ENCODE results near the gene CDC25B.
A peak's percentile ranks its signal among the peaks of the same experiment; 100 is the strongest.

Gene CDC25B

GRCh38 chr20:3813848-3814581, 17.9 kb downstream of the CDC25B start:
- H3K27ac ChIP-seq (ENCODE audit: low read depth in 2 of 2, low read length in 2 of 2) = peak overlapping the region; percentile 48 to 52

GRCh38 chr20:3814928-3815495, 18.9 kb downstream of the CDC25B start:
- H3K27me3 ChIP-seq (ENCODE audit: control insufficient read depth in 2 of 2, insufficient read depth in 2 of 2, low read length in 2 of 2) = no peaks in the 10 kb centered on the region
- H3K27ac ChIP-seq (ENCODE audit: low read depth in 2 of 2, low read length in 2 of 2) = no peak overlapping the region
- no peaks in the 10 kb centered on the region for H3K36me3 ChIP-seq (ENCODE audit: control insufficient read depth in 2 of 2, insufficient read depth in 2 of 2, low read length in 2 of 2)
- no peak overlapping the region for H3K4me3 ChIP-seq (ENCODE audit: low read length in 2 of 2)
- H3K4me1 ChIP-seq (ENCODE audit: control insufficient read depth in 2 of 2, insufficient read depth in 2 of 2, low read length in 2 of 2) = peaks cover 40 to 49% of the 10 kb centered on the region in 2 donors
- H3K9me3 ChIP-seq (ENCODE audit: control insufficient read depth in 2 of 2, low read length in 2 of 2) = no peaks in the 10 kb centered on the region
- H3K9ac ChIP-seq (ENCODE audit: low read depth in 1 of 2, low read length in 2 of 2) = no peak overlapping the region

More at GRCh38 chr20:3813848-3814581, 17.9 kb downstream of the CDC25B start:
- Histone ChIP-seq H3K9me3 (ENCODE audit: control insufficient read depth in 2 of 2, low read length in 2 of 2) (no peaks in the 10 kb centered on the region), H3K4me1 (ENCODE audit: control insufficient read depth in 2 of 2, insufficient read depth in 2 of 2, low read length in 2 of 2) (peaks cover 34 to 44% of the 10 kb centered on the region in 2 donors), H3K9ac (ENCODE audit: low read depth in 1 of 2, low read length in 2 of 2) (peak overlapping the region in 1 of 2 donors; percentile 18), H3K4me3 (ENCODE audit: low read length in 2 of 2) (no peak overlapping the region), H3K27me3 (ENCODE audit: control insufficient read depth in 2 of 2, insufficient read depth in 2 of 2, low read length in 2 of 2) (no peaks in the 10 kb centered on the region), H3K36me3 (ENCODE audit: control insufficient read depth in 2 of 2, insufficient read depth in 2 of 2, low read length in 2 of 2) (no peaks in the 10 kb centered on the region)

DNA sequence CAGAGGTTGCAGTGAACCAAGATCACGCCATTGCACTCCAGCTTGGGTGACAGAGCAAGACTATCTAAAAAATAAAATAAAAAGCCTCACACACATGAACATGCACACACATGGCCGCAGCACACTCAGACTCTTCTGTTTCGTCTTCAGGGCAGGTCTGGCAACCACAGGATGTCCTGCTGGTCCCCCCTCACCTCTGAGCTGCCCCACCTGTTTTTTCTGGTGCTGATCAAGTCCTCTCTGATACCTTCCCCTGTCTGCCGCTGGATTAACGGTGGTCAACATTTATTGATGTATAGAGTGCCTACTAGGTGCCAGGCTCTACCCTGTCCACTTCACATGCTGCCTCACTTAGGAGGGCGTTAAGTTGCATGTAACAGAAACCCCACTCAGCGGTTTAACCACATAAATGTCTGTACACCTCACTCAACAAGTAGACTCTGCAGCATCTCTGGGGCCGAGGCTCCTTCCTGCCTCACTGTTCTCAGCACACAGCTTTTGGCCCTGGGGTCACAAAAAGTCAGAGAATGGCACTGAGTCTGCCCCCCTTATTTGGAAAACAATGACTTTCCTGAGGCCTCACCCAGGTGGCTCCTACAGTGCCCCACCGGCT, 19.7 kb downstream of the CDC25B start:
- H3K4me3 ChIP-seq (ENCODE audit: low read length in 2 of 2) = no peak overlapping the region
- H3K36me3 ChIP-seq (ENCODE audit: control insufficient read depth in 2 of 2, insufficient read depth in 2 of 2, low read length in 2 of 2) = no peaks in the 10 kb centered on the region
- no peak overlapping the region for H3K9ac ChIP-seq (ENCODE audit: low read depth in 1 of 2, low read length in 2 of 2)
- peaks cover 36 to 44% of the 10 kb centered on the region in 2 donors for H3K4me1 ChIP-seq (ENCODE audit: control insufficient read depth in 2 of 2, insufficient read depth in 2 of 2, low read length in 2 of 2)
- H3K27me3 ChIP-seq (ENCODE audit: control insufficient read depth in 2 of 2, insufficient read depth in 2 of 2, low read length in 2 of 2) = no peaks in the 10 kb centered on the region
- H3K27ac ChIP-seq (ENCODE audit: low read depth in 2 of 2, low read length in 2 of 2) = no peak overlapping the region
- H3K9me3 ChIP-seq (ENCODE audit: control insufficient read depth in 2 of 2, low read length in 2 of 2) = no peaks in the 10 kb centered on the region

DNA sequence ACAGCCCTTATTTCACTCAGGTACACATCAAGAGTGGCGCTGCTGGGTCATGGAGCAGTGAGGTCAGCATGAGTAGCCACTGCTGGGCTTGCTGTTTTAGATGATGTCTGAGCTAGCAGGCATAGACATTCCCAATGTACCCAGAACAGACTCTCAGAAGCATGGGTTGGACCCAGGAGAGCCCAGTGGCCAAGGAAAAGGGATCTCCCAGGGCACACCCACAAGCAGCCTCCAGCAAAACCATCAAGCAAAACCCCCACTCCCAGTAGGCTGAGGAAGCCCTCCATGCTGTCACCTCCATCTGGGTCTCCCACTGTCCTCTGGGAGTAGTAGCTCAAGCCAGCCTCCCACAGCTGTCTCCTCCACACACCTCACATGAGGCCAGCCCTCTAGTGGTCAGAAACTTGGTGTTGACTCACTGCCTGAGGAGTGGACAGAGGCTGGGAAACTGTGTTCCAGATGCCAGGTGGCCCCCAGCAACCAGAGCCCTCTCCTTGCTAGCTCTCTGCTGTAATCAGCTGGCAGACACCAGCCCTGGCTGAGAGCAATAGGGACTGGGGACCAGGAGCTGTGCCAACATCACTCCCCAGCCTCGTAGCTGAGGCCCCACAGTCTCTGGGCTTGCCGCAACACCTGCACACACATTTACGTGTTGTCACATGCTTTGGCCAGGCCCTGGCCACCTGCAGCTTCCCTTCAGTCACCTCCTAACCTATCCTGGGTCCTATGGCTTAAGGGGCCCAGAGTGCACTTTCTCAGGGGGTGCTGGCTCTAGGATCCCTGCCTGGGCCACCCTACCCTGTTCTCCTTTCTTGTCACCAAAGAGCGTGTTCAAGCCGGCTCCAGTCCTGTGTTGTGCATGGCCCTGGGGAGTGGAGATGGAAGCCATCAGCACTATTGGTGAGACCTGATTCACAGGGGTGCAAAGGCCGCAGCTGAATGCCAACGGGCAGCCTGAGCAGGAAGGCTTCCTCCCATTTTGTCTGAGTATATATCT, 22.3 kb downstream of the CDC25B start:
- H3K36me3 ChIP-seq (ENCODE audit: control insufficient read depth in 2 of 2, insufficient read depth in 2 of 2, low read length in 2 of 2) = peaks cover 3 to 15% of the 10 kb centered on the region in 2 donors
- no peak overlapping the region for H3K4me3 ChIP-seq (ENCODE audit: low read length in 2 of 2)
- H3K27ac ChIP-seq (ENCODE audit: low read depth in 2 of 2, low read length in 2 of 2) = peak overlapping the region; percentile 29 to 65
- no peaks in the 10 kb centered on the region for H3K9me3 ChIP-seq (ENCODE audit: control insufficient read depth in 2 of 2, low read length in 2 of 2)
- no peaks in the 10 kb centered on the region for H3K27me3 ChIP-seq (ENCODE audit: control insufficient read depth in 2 of 2, insufficient read depth in 2 of 2, low read length in 2 of 2)
- H3K9ac ChIP-seq (ENCODE audit: low read depth in 1 of 2, low read length in 2 of 2) = peak overlapping the region in 1 of 2 donors; percentile 23
- peaks cover 24 to 29% of the 10 kb centered on the region in 2 donors for H3K4me1 ChIP-seq (ENCODE audit: control insufficient read depth in 2 of 2, insufficient read depth in 2 of 2, low read length in 2 of 2)

DNA sequence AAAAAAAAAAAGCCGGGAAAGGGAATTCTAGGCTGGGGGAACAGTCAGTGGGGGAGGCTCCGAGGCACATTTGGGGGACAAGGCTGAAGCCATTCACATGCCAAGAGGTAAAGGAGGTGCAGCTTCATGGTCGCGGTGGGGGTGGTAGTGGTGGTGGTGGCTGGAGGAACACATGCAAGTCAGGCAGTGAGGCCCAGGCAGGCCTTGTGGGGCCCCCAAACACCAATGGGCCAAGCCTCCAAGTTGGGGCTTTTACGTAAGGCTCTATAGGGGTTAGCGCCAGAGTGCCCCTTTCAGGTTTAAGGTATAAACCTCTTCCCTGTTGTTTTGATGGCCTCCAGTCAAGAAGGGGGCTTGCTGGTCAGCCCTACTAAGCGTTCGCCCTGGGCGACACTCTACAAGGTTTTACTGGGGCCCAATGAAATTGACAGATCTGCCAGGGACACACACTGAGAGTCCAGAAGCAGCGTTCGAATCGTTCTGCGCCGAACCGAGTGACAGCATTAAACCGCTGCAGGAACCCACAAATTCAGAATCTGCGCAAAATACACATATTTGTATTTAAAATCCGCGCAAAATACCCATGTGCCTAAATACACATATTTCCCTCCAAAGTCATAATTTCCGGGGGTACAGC, 23.4 kb downstream of the CDC25B start:
- Histone ChIP-seq H3K9ac (ENCODE audit: low read depth in 1 of 2, low read length in 2 of 2) (peak overlapping the region; percentile 96 to 98), H3K27me3 (ENCODE audit: control insufficient read depth in 2 of 2, insufficient read depth in 2 of 2, low read length in 2 of 2) (no peaks in the 10 kb centered on the region), H3K4me1 (ENCODE audit: control insufficient read depth in 2 of 2, insufficient read depth in 2 of 2, low read length in 2 of 2) (peaks cover 20 to 23% of the 10 kb centered on the region in 2 donors), H3K36me3 (ENCODE audit: control insufficient read depth in 2 of 2, insufficient read depth in 2 of 2, low read length in 2 of 2) (peaks cover 13 to 25% of the 10 kb centered on the region in 2 donors), H3K27ac (ENCODE audit: low read depth in 2 of 2, low read length in 2 of 2) (peak overlapping the region; percentile 99 to 100), H3K4me3 (ENCODE audit: low read length in 2 of 2) (peak overlapping the region; percentile 89 to 93), H3K9me3 (ENCODE audit: control insufficient read depth in 2 of 2, low read length in 2 of 2) (no peaks in the 10 kb centered on the region)

- H3K27ac ChIP-seq (ENCODE audit: low read depth in 2 of 2, low read length in 2 of 2) = peak within 1 kb of the TSS; percentile 99 to 100
- H3K36me3 ChIP-seq (ENCODE audit: control insufficient read depth in 2 of 2, insufficient read depth in 2 of 2, low read length in 2 of 2) = peaks cover 17 to 30% of the 10 kb centered on the region in 2 donors
- peaks cover 20 to 23% of the 10 kb centered on the region in 2 donors for H3K4me1 ChIP-seq (ENCODE audit: control insufficient read depth in 2 of 2, insufficient read depth in 2 of 2, low read length in 2 of 2)
- peak within 1 kb of the TSS; percentile 89 to 93 for H3K4me3 ChIP-seq (ENCODE audit: low read length in 2 of 2)
- H3K9ac ChIP-seq (ENCODE audit: low read depth in 1 of 2, low read length in 2 of 2) = peak within 1 kb of the TSS; percentile 96 to 98
- H3K9me3 ChIP-seq (ENCODE audit: control insufficient read depth in 2 of 2, low read length in 2 of 2) = no peaks in the 10 kb centered on the region
- no peaks in the 10 kb centered on the region for H3K27me3 ChIP-seq (ENCODE audit: control insufficient read depth in 2 of 2, insufficient read depth in 2 of 2, low read length in 2 of 2)
These were observed 24.2 kb downstream of the CDC25B start, which contains the start of gene AP5S1 for GRCh38 chr20:3820048-3820900. TSS of gene AP5S1 (plus strand) at chr20:3820547. CDS start at chr20:3822118, 1,571 bp downstream.

DNA sequence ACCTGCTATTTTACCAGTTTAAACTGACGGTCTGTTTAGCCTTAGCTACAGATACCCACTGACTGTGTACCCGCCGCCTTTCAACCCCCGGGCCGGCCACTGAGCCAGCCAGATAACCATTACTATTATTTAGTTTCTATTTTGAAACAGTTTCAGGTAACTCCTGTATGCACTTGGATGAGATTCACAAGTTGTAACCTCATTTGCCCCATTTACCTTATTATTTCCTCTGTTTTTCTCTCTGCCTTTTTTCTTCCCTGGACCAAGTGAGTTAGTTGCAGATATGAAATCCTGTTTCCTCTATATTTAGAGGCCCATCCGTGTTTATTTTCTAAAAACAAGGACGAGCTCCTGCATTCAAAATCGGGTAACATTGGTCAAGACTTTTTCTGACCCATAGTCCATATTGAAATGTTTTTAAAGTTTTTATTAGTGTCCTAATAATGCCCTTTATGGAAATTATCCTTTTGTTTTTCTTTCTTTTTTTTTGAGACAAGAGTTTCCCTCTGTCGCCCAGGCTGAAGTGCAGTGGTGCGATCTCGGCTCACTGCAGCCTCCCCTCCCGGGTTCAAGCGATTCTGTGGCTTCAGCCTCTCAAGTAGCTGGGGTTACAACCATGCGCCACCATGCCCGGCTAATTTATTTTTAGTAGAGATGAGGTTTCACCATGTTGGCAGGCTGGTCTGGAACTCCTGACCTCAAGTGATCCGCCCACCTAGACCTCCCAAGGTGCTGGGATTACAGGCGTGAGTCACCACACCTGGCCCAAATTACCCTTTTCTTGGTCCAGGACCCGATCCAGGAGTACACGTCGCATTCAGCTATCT, 25.0 kb downstream of the CDC25B start:
- Histone ChIP-seq H3K27me3 (ENCODE audit: control insufficient read depth in 2 of 2, insufficient read depth in 2 of 2, low read length in 2 of 2) (no peaks in the 10 kb centered on the region), H3K4me1 (ENCODE audit: control insufficient read depth in 2 of 2, insufficient read depth in 2 of 2, low read length in 2 of 2) (peaks cover 20 to 23% of the 10 kb centered on the region in 2 donors), H3K9ac (ENCODE audit: low read depth in 1 of 2, low read length in 2 of 2) (peak overlapping the region; percentile 96 to 98), H3K27ac (ENCODE audit: low read depth in 2 of 2, low read length in 2 of 2) (peak overlapping the region; percentile 99 to 100), H3K4me3 (ENCODE audit: low read length in 2 of 2) (peak overlapping the region; percentile 89 to 93), H3K36me3 (ENCODE audit: control insufficient read depth in 2 of 2, insufficient read depth in 2 of 2, low read length in 2 of 2) (peaks cover 18 to 33% of the 10 kb centered on the region in 2 donors), H3K9me3 (ENCODE audit: control insufficient read depth in 2 of 2, low read length in 2 of 2) (no peaks in the 10 kb centered on the region)

- no peaks in the 10 kb centered on the region for H3K9me3 ChIP-seq (ENCODE audit: control insufficient read depth in 2 of 2, low read length in 2 of 2)
- peaks cover 23 to 36% of the 10 kb centered on the region in 2 donors for H3K36me3 ChIP-seq (ENCODE audit: control insufficient read depth in 2 of 2, insufficient read depth in 2 of 2, low read length in 2 of 2)
- H3K27me3 ChIP-seq (ENCODE audit: control insufficient read depth in 2 of 2, insufficient read depth in 2 of 2, low read length in 2 of 2) = no peaks in the 10 kb centered on the region
- H3K4me1 ChIP-seq (ENCODE audit: control insufficient read depth in 2 of 2, insufficient read depth in 2 of 2, low read length in 2 of 2) = peaks cover 20 to 23% of the 10 kb centered on the region in 2 donors
- no peak overlapping the region for H3K9ac ChIP-seq (ENCODE audit: low read depth in 1 of 2, low read length in 2 of 2)
- no peak overlapping the region for H3K4me3 ChIP-seq (ENCODE audit: low read length in 2 of 2)
- H3K27ac ChIP-seq (ENCODE audit: low read depth in 2 of 2, low read length in 2 of 2) = no peak overlapping the region
These were observed 25.9 kb downstream of the CDC25B start for GRCh38 chr20:3821996-3822395.

Measured in mucosa of rectum (tissue), 2 donors.